ENCODE results near the gene AQP11. TPM values are rescaled to one million over a fixed set of nuclear protein-coding genes. Genes with fewer than 3 reads are reported as not detected.

The AQP11 gene
- total RNA-seq, 1 experiment from 2014 or later: 2.2 TPM

DNA sequence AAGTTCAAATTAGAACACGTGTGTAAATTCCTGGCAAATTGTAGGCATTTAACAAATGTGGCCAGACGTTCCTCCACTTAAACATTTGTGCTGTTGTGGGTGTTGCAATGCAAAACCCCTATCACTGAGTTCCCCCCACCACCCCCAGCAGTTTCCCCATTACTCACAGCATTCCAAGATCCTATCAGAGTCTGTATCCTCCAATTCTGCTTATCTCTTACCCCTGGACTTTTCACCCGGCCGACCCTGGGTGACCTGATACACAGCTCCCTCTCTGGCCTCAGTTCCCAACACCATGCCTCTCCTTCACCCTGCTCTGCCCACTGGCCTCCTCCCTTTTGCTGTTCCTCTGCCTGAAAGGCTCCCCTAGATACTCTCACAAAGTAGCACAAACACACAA is 31.4 kb upstream of the AQP11 start:
- Histone ChIP-seq H3K4me1 (ENCODE audit: insufficient read depth, low read length) (peaks cover 13% of the 10 kb centered on the region), H3K4me3 (ENCODE audit: low read length) (no peak overlapping the region), H3K79me2 (ENCODE audit: low read length) (no peaks in the 10 kb centered on the region), H3K9me2 (replicated peaks; ENCODE audit: low read length) (no peaks in the 10 kb centered on the region), H2AFZ (ENCODE audit: low read length) (no peak overlapping the region), H3K9ac (ENCODE audit: low read length) (no peak overlapping the region), H3K9me3 (ENCODE audit: low read length) (no peaks in the 10 kb centered on the region), H3F3A (ENCODE audit: low read length, unreplicated experiment) (no peaks in the 10 kb centered on the region), H3K27ac (ENCODE audit: low read length) (no peak overlapping the region), H3K27me3 (ENCODE audit: low read length) (no peaks in the 10 kb centered on the region), H3K4me2 (ENCODE audit: low read length) (no peak overlapping the region), H4K20me1 (ENCODE audit: low read length) (no peaks in the 10 kb centered on the region), H3K36me3 (ENCODE audit: low read depth, low read length) (no peaks in the 10 kb centered on the region)
- POLR2A ChIA-PET (ENCODE audit: unreplicated experiment): no interaction called here
- ATAC-seq: no peak
- TF ChIP-seq, protein P1, sequence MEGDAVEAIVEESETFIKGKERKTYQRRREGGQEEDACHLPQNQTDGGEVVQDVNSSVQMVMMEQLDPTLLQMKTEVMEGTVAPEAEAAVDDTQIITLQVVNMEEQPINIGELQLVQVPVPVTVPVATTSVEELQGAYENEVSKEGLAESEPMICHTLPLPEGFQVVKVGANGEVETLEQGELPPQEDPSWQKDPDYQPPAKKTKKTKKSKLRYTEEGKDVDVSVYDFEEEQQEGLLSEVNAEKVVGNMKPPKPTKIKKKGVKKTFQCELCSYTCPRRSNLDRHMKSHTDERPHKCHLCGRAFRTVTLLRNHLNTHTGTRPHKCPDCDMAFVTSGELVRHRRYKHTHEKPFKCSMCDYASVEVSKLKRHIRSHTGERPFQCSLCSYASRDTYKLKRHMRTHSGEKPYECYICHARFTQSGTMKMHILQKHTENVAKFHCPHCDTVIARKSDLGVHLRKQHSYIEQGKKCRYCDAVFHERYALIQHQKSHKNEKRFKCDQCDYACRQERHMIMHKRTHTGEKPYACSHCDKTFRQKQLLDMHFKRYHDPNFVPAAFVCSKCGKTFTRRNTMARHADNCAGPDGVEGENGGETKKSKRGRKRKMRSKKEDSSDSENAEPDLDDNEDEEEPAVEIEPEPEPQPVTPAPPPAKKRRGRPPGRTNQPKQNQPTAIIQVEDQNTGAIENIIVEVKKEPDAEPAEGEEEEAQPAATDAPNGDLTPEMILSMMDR (conservative IDR thresholded peaks at IDR 0.05; ENCODE audit: low read depth, low read length): no peak
- no peak for TF ChIP-seq EZH2phosphoT487 (IDR thresholded peaks at IDR 0.05; ENCODE audit: borderline replicate concordance, low read length)
- DNase-seq: no peak
- BruUV-seq (replicated peaks): no TSS peak
- CTCF ChIA-PET: no interaction called here
- intact Hi-C loops (cut with micrococcal nuclease): no loop called here

DNA sequence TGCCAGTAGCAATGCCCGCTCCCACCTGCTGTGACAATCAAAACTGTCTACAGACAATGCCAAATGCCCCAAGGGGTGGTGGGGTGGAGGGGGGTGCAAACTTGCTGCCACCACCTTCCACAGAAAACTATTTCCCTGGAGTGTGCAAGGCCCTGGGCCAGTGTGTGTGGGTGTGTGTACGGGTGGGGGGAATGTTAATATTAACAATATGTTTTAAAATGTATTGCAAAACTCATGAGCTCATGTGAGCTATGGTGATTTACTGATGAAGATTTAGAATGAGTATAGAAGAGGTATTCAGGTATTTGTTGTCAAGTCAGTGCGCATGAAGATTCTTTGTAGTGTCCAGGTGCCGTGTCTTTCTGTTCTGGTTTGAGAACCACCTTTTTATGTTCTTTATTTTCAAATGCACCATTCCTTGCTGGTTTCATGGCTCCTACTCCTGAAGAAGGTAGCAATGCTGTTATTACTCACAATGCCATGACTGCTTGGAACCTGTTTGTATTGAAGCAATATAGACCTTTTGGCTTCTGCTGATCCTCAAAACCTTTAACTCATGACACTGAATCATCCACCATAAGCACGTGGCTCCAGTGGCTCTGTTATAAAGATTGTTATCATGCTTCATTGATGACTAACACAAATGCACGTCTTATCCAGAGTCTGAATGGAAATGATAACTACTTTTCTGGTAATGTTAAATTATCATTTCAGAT is 29.9 kb upstream of the AQP11 start:
- ChIA-PET POLR2A (ENCODE audit: unreplicated experiment) (no interaction called here), CTCF (no interaction called here)
- TF ChIP-seq, protein P1 (conservative IDR thresholded peaks at IDR 0.05; ENCODE audit: low read depth, low read length): no peak
- TF ChIP-seq EZH2phosphoT487 (IDR thresholded peaks at IDR 0.05; ENCODE audit: borderline replicate concordance, low read length) (no peak), EZH2 (IDR thresholded peaks at IDR 0.05; ENCODE audit: low read length, unreplicated experiment) (no peak)
- peak; percentile 76 for ATAC-seq
- Histone ChIP-seq H3K9me3 (ENCODE audit: low read length) (no peaks in the 10 kb centered on the region), H3K4me3 (ENCODE audit: low read length) (no peak overlapping the region), H4K20me1 (ENCODE audit: low read length) (no peaks in the 10 kb centered on the region), H3K9ac (ENCODE audit: low read length) (no peak overlapping the region), H3F3A (ENCODE audit: low read length, unreplicated experiment) (no peaks in the 10 kb centered on the region), H2AFZ (ENCODE audit: low read length) (no peak overlapping the region), H3K27me3 (ENCODE audit: low read length) (no peaks in the 10 kb centered on the region), H3K4me2 (ENCODE audit: low read length) (no peak overlapping the region), H3K27ac (ENCODE audit: low read length) (0 out of 2 replicates have a peak overlapping the region, but pooled peaks have one; percentile 14), H3K36me3 (ENCODE audit: low read depth, low read length) (no peaks in the 10 kb centered on the region), H3K79me2 (ENCODE audit: low read length) (no peaks in the 10 kb centered on the region), H3K9me2 (replicated peaks; ENCODE audit: low read length) (no peaks in the 10 kb centered on the region), H3K4me1 (ENCODE audit: insufficient read depth, low read length) (peaks cover 13% of the 10 kb centered on the region)
- DNase-seq: peak; percentile 86
- BruUV-seq (replicated peaks): no TSS peak
- intact Hi-C loops (cut with micrococcal nuclease): no loop called here

GRCh38 chr11:77560605-77561004 is 29.1 kb upstream of the AQP11 start:
- no peak for TF ChIP-seq EZH2 (IDR thresholded peaks at IDR 0.05; ENCODE audit: low read length, unreplicated experiment)
- TF ChIP-seq, protein P1 (conservative IDR thresholded peaks at IDR 0.05; ENCODE audit: low read depth, low read length): no peak
- no peak for TF ChIP-seq EZH2phosphoT487 (IDR thresholded peaks at IDR 0.05; ENCODE audit: borderline replicate concordance, low read length)
- Histone ChIP-seq H2AFZ (ENCODE audit: low read length) (no peak overlapping the region), H3K4me3 (ENCODE audit: low read length) (no peak overlapping the region), H3K36me3 (ENCODE audit: low read depth, low read length) (no peaks in the 10 kb centered on the region), H3F3A (ENCODE audit: low read length, unreplicated experiment) (no peaks in the 10 kb centered on the region), H3K4me2 (ENCODE audit: low read length) (no peak overlapping the region), H4K20me1 (ENCODE audit: low read length) (no peaks in the 10 kb centered on the region), H3K9me2 (replicated peaks; ENCODE audit: low read length) (no peaks in the 10 kb centered on the region), H3K79me2 (ENCODE audit: low read length) (no peaks in the 10 kb centered on the region), H3K27ac (ENCODE audit: low read length) (no peak overlapping the region), H3K9me3 (ENCODE audit: low read length) (no peaks in the 10 kb centered on the region), H3K4me1 (ENCODE audit: insufficient read depth, low read length) (peaks cover 13% of the 10 kb centered on the region), H3K27me3 (ENCODE audit: low read length) (no peaks in the 10 kb centered on the region), H3K9ac (ENCODE audit: low read length) (no peak overlapping the region)
- ChIA-PET POLR2A (ENCODE audit: unreplicated experiment) (no interaction called here), CTCF (no interaction called here)
- intact Hi-C loops (cut with micrococcal nuclease): no loop called here
- DNase-seq: peak; percentile 65
- BruUV-seq (replicated peaks): no TSS peak
- ATAC-seq: peak; percentile 56
